NCI-H345 (cell line): ENCODE data around the gene COQ10B.
"Not testable (repeated sequence)": the region's sequence is repeated elsewhere in the genome, so short reads cannot be mapped to it uniquely, and the experiment has no call there.

Experiments
- DNase-seq: peaks from one replicate; lab custom pipeline; 2025; lab: John Stamatoyannopoulos, UW

The COQ10B gene

GRCh38 chr2:197453123-197453913, at the start of gene COQ10B:
TSS of gene COQ10B (plus strand) at chr2:197453552. CDS start at chr2:197453561, 9 bp downstream.
- peak; percentile 100 for DNase-seq

GRCh38 chr2:197405582-197405981, 47.8 kb upstream of the COQ10B start:
- no peak for DNase-seq

- no peak for DNase-seq
Observed at GRCh38 chr2:197414039-197414438, 39.3 kb upstream of the COQ10B start.

GRCh38 chr2:197414515-197414914, 38.8 kb upstream of the COQ10B start:
- DNase-seq, result no peak

- no peak for DNase-seq
Observed at GRCh38 chr2:197416268-197416667, 37.1 kb upstream of the COQ10B start.

GRCh38 chr2:197419438-197419837, 33.9 kb upstream of the COQ10B start:
- no peak for DNase-seq

GRCh38 chr2:197423307-197423706, 30.0 kb upstream of the COQ10B start:
- no peak for DNase-seq

GRCh38 chr2:197425550-197425949, 27.8 kb upstream of the COQ10B start:
- DNase-seq, result no peak

- DNase-seq, result no peak
Observed at GRCh38 chr2:197426723-197427603, 26.4 kb upstream of the COQ10B start.

GRCh38 chr2:197427986-197428385, 25.4 kb upstream of the COQ10B start:
- no peak for DNase-seq

- DNase-seq, result no peak
Observed at GRCh38 chr2:197431858-197432257, 21.5 kb upstream of the COQ10B start.

GRCh38 chr2:197432527-197432926, 20.8 kb upstream of the COQ10B start:
- not testable (repeated sequence) for DNase-seq

- DNase-seq, result no peak
Observed at GRCh38 chr2:197433780-197434438, 19.4 kb upstream of the COQ10B start.

GRCh38 chr2:197434541-197435513, 18.5 kb upstream of the COQ10B start, which contains the start of gene SF3B1:
TSS of gene SF3B1 (minus strand) at chr2:197435028. CDS start at chr2:197434999, 29 bp downstream.
- DNase-seq, result peak; percentile 98

GRCh38 chr2:197435598-197436420, 17.5 kb upstream of the COQ10B start:
- no peak for DNase-seq

- no peak for DNase-seq
Observed at GRCh38 chr2:197437380-197437779, 16.0 kb upstream of the COQ10B start.

- no peak for DNase-seq
Observed at GRCh38 chr2:197442857-197443256, 10.5 kb upstream of the COQ10B start.

GRCh38 chr2:197445746-197446145, 7.6 kb upstream of the COQ10B start:
- DNase-seq, result no peak

- no peak for DNase-seq
Observed at GRCh38 chr2:197446844-197447243, 6.5 kb upstream of the COQ10B start.

GRCh38 chr2:197450465-197450864, 2.9 kb upstream of the COQ10B start:
- no peak for DNase-seq
